ENCODE measurements around the gene POLR3GL. TPM values are rescaled to one million over a fixed set of nuclear protein-coding genes. Genes with fewer than 3 reads are reported as not detected.
"Not testable (repeated sequence)": the region's sequence is repeated elsewhere in the genome, so short reads cannot be mapped to it uniquely, and the experiment has no call there.

The POLR3GL gene
- total RNA-seq, 1 donor from 2014 or later, result 12.0 TPM

- Histone ChIP-seq H3K27me3 (peaks cover 62% of the 10 kb centered on the region), H3K4me2 (no peak overlapping the region), H3K36me3 (no peaks in the 10 kb centered on the region), H3F3A (ENCODE audit: low read depth) (no peaks in the 10 kb centered on the region), H3K79me2 (ENCODE audit: low read depth) (no peaks in the 10 kb centered on the region), H3K9ac (no peak overlapping the region), H3K27ac (no peak overlapping the region), H4K20me1 (ENCODE audit: low read depth) (no peaks in the 10 kb centered on the region), H3K4me1 (peaks cover 7% of the 10 kb centered on the region), H3K4me3 (no peak overlapping the region), H2AFZ (replicated peaks) (no peak overlapping the region), H3K9me3 (ENCODE audit: low read depth) (no peaks in the 10 kb centered on the region)
- no peak overlapping the region for H3K27ac Mint-ChIP-seq
- H3K4me1 Mint-ChIP-seq, result no peaks in the 10 kb centered on the region
- H3K36me3 Mint-ChIP-seq, result no peaks in the 10 kb centered on the region
- TF ChIP-seq EZH2phosphoT487 (IDR thresholded peaks at IDR 0.05) (no peak), CTCF (IDR thresholded peaks at IDR 0.05) (no peak), EZH2 (IDR thresholded peaks at IDR 0.05) (no peak)
- H3K9me3 Mint-ChIP-seq, result no peaks in the 10 kb centered on the region
- H3K27me3 Mint-ChIP-seq (ENCODE audit: insufficient read depth, low read depth), result peaks cover 24% of the 10 kb centered on the region
- no peak for DNase-seq (ENCODE audit: low spot score)
- no peak overlapping the region for H3K4me3 Mint-ChIP-seq
Observed at GRCh38 chr1:146021050-146021445, 56.6 kb downstream of the POLR3GL start.

DNA sequence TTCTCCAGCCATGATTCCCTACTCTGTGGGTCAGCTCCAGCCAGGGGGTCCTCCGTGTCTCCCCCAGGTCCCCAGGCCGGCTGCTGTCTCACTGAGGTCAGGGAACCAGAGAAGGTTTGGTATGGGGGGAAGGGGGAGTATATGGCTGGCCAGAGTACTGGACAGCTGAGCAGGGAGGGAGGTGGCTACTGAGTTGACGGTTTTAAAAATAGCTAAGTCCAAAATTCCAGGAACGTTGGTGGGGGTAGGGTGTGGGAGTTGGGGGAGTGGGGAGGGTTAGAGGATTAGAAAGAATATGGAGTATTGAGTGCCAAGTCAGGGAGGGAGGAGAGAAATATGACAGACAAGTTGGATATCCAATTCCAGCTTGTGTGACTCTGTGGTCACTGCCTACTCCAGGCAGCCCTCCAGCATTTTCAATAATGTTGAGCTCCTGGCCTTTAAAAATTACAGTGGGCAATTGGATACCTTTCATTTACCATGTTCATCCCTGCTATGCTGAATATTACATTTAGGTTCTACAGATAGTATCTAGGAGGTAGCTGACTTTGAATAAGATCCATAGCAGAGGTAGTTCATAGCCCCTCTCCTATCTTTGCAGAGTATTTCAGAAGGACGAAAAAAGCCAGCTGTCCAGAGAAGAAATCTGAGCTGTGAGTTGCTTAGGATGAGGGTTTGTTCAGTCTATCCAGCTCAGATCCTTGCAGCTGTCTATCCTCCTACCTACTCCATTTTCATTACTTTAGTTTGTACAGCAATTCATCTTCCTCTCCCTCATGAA, 57.3 kb downstream of the POLR3GL start, which contains the start of gene HJV:
Gene HJV, minus strand, starts transcription at position 114 of the 781 bp plus-strand sequence. CDS start 1,504 bp downstream, outside the sequence.
- DNase-seq (ENCODE audit: low spot score), result no peak
- H3K4me1 Mint-ChIP-seq, result no peaks in the 10 kb centered on the region
- TF ChIP-seq EZH2phosphoT487 (IDR thresholded peaks at IDR 0.05) (no peak), EZH2 (IDR thresholded peaks at IDR 0.05) (no peak), CTCF (IDR thresholded peaks at IDR 0.05) (no peak)
- Histone ChIP-seq H3K27me3 (peaks cover 55% of the 10 kb centered on the region), H3K4me1 (peaks cover 7% of the 10 kb centered on the region), H3K4me2 (no peak within 1 kb of the TSS), H4K20me1 (ENCODE audit: low read depth) (no peaks in the 10 kb centered on the region), H3K4me3 (no peak within 1 kb of the TSS), H3F3A (ENCODE audit: low read depth) (no peaks in the 10 kb centered on the region), H3K9me3 (ENCODE audit: low read depth) (no peaks in the 10 kb centered on the region), H3K36me3 (no peaks in the 10 kb centered on the region), H3K79me2 (ENCODE audit: low read depth) (no peaks in the 10 kb centered on the region), H2AFZ (replicated peaks) (no peak within 1 kb of the TSS), H3K27ac (no peak within 1 kb of the TSS), H3K9ac (no peak within 1 kb of the TSS)
- no peaks in the 10 kb centered on the region for H3K36me3 Mint-ChIP-seq
- H3K27me3 Mint-ChIP-seq (ENCODE audit: insufficient read depth, low read depth), result peaks cover 24% of the 10 kb centered on the region
- no peak within 1 kb of the TSS for H3K27ac Mint-ChIP-seq
- no peaks in the 10 kb centered on the region for H3K9me3 Mint-ChIP-seq
- no peak within 1 kb of the TSS for H3K4me3 Mint-ChIP-seq

DNA sequence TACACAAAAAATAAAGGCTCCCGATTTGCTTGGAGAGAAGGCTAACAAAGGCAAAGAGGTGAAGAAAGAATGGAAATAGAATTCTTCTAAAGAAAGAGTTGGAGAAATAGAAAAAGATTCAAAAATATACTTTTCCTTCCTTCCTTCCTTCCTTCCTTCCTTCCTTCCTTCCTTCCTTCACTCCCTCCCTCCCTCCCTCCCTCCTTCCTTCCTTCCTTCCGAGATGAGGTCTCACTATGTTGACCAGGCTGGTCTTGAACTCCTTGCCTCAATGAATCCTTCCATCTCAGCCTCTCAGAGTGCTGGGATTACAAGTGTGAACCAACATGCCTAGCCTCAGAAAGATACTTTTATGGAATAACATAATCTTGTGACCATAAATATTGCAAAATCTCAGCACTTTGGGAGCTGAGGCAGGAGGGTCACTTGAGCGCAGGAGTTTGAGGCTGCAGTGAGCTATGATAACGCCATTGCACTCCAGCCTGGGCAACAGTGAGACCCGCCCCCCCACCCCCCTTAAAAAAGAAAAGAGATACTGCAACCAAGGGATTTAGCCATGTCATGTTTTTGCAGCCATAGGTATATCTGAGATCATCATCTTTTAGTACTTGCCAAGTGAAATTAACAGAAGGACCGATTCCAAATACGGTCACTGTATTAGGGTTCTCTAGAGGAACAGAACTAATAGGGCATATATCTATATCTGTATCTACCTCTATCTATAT, 58.1 kb downstream of the POLR3GL start:
- TF ChIP-seq CTCF (IDR thresholded peaks at IDR 0.05) (no peak), EZH2 (IDR thresholded peaks at IDR 0.05) (no peak), EZH2phosphoT487 (IDR thresholded peaks at IDR 0.05) (no peak)
- H3K36me3 ChIP-seq, result no peaks in the 10 kb centered on the region
- Mint-ChIP-seq H3K27ac (no peak overlapping the region), H3K9me3 (no peaks in the 10 kb centered on the region), H3K4me1 (no peaks in the 10 kb centered on the region), H3K27me3 (ENCODE audit: insufficient read depth, low read depth) (peaks cover 24% of the 10 kb centered on the region), H3K4me3 (no peak overlapping the region), H3K36me3 (no peaks in the 10 kb centered on the region)
- no peak overlapping the region for H2AFZ ChIP-seq (replicated peaks)
- peaks cover 47% of the 10 kb centered on the region for H3K27me3 ChIP-seq
- peaks cover 7% of the 10 kb centered on the region for H3K4me1 ChIP-seq
- no peaks in the 10 kb centered on the region for H3F3A ChIP-seq (ENCODE audit: low read depth)
- no peak overlapping the region for H3K27ac ChIP-seq
- H3K9ac ChIP-seq, result no peak overlapping the region
- no peaks in the 10 kb centered on the region for H4K20me1 ChIP-seq (ENCODE audit: low read depth)
- DNase-seq (ENCODE audit: low spot score), result no peak
- no peaks in the 10 kb centered on the region for H3K9me3 ChIP-seq (ENCODE audit: low read depth)
- no peak overlapping the region for H3K4me3 ChIP-seq
- no peaks in the 10 kb centered on the region for H3K79me2 ChIP-seq (ENCODE audit: low read depth)
- H3K4me2 ChIP-seq, result no peak overlapping the region

DNA sequence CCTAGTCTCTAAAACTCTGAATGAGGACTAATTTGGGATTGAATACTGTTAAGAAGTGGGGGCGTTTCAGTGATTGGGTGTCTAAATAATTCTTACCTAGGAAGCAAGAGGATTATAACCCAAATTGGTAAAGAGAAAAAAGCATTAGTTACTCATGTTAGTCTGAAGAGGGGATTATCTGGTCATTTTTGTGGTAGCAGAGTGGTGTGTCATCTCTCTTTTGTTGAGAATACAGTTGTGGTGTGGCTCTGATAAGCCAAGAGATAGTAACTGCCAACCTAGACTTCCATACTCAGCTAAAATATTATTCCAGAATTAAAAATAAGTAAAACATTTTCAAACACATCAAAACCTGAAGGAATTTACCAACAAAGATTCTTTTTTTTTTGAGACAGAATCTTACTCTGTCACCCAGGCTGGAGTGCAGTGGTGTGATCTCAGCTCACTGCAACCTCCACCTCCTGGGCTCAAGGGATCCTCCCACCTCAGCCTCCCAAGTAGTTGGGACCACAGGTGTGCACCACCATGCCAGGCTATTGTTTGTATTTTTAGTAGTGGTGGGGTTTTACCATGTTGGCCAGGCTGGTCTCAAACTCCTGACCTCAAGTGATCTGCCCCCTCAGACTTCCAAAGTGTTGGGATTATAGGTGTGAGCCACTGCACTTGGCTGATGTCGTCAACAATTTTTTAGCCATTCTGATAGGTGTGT, 61.5 kb downstream of the POLR3GL start:
- peaks cover 14% of the 10 kb centered on the region for H3K27me3 ChIP-seq
- not testable (repeated sequence) for H3K4me1 Mint-ChIP-seq; H3F3A ChIP-seq (ENCODE audit: low read depth); H3K4me3 Mint-ChIP-seq; H3K27me3 Mint-ChIP-seq (ENCODE audit: insufficient read depth, low read depth); H3K4me3 ChIP-seq; H3K4me2 ChIP-seq; H3K36me3 Mint-ChIP-seq; H3K9ac ChIP-seq; DNase-seq (ENCODE audit: low spot score); H2AFZ ChIP-seq (replicated peaks); H3K4me1 ChIP-seq; H3K79me2 ChIP-seq (ENCODE audit: low read depth); H3K27ac Mint-ChIP-seq; H3K27ac ChIP-seq; H4K20me1 ChIP-seq (ENCODE audit: low read depth); H3K9me3 Mint-ChIP-seq; H3K9me3 ChIP-seq (ENCODE audit: low read depth); H3K36me3 ChIP-seq

- H3K27ac ChIP-seq; H2AFZ ChIP-seq (replicated peaks); H3F3A ChIP-seq (ENCODE audit: low read depth); H3K79me2 ChIP-seq (ENCODE audit: low read depth); H3K36me3 Mint-ChIP-seq; H3K4me1 ChIP-seq; H3K9me3 ChIP-seq (ENCODE audit: low read depth); H3K4me3 ChIP-seq; H3K4me3 Mint-ChIP-seq; H3K9me3 Mint-ChIP-seq; H3K27me3 ChIP-seq; H4K20me1 ChIP-seq (ENCODE audit: low read depth); H3K36me3 ChIP-seq; H3K9ac ChIP-seq; H3K27me3 Mint-ChIP-seq (ENCODE audit: insufficient read depth, low read depth); DNase-seq (ENCODE audit: low spot score); H3K27ac Mint-ChIP-seq; H3K4me2 ChIP-seq; H3K4me1 Mint-ChIP-seq: not testable (repeated sequence)
Observed at GRCh38 chr1:146026650-146027049, 62.2 kb downstream of the POLR3GL start.

Data from neural progenitor cell (in vitro differentiated cells).